ENCODE data around the gene TNNI2. TPM values are rescaled to one million over a fixed set of nuclear protein-coding genes. Genes with fewer than 3 reads are reported as not detected.

TNNI2 gene
- total and polyA plus RNA-seq, 2 donors (not counting 1 experiment from before 2014, with no cell fraction given): not detected

GRCh38 chr11:1869427-1870325 lies 30.9 kb downstream of the TNNI2 start:
- TF ChIP-seq CTCF (conservative IDR thresholded peaks at IDR 0.05 in 1 of 2, IDR thresholded peaks at IDR 0.05 in 1 of 2; ENCODE audit: low read depth in 1 of 2, low read length in 2 of 2) (peak in 1 of 2 donors; percentile 28), EZH2 (IDR thresholded peaks at IDR 0.05; ENCODE audit: low read length, missing control alignments) (peak; percentile 0)
- Histone ChIP-seq H3K9ac (ENCODE audit: insufficient read depth, low read length) (no peak overlapping the region), H3K79me2 (ENCODE audit: control insufficient read depth, insufficient read depth, low read length) (no peaks in the 10 kb centered on the region), H3K4me3 (replicated peaks in 1 of 4; ENCODE audit: control extremely low read depth in 1 of 4, insufficient read depth in 1 of 4, low read depth in 3 of 4, low read length in 4 of 4) (no peak overlapping the region), H3K4me1 (ENCODE audit: control insufficient read depth, extremely low read depth, insufficient read depth, low read length) (no peaks in the 10 kb centered on the region), H2AFZ (ENCODE audit: low read length) (no peak overlapping the region), H3K27ac (ENCODE audit: insufficient read depth, low read length) (no peak overlapping the region), H3K36me3 (ENCODE audit: control insufficient read depth, insufficient read depth, low read length) (no peaks in the 10 kb centered on the region), H3K4me2 (ENCODE audit: extremely low read depth, insufficient read depth, low read length) (no peak overlapping the region), H3K27me3 (ENCODE audit: control insufficient read depth, insufficient read depth, low read length) (peaks cover 15% of the 10 kb centered on the region), H4K20me1 (ENCODE audit: control insufficient read depth, extremely low read depth, insufficient read depth, low read length) (no peaks in the 10 kb centered on the region), H3K9me3 (ENCODE audit: control insufficient read depth, insufficient read depth, low read depth, low read length) (no peaks in the 10 kb centered on the region)
- no peak for DNase-seq (ENCODE audit: low read depth in 2 of 2)

GRCh38 chr11:1870326-1870696 lies 31.5 kb downstream of the TNNI2 start:
- Histone ChIP-seq H4K20me1 (ENCODE audit: control insufficient read depth, extremely low read depth, insufficient read depth, low read length) (no peaks in the 10 kb centered on the region), H3K27me3 (ENCODE audit: control insufficient read depth, insufficient read depth, low read length) (peaks cover 15% of the 10 kb centered on the region), H3K36me3 (ENCODE audit: control insufficient read depth, insufficient read depth, low read length) (no peaks in the 10 kb centered on the region), H3K9me3 (ENCODE audit: control insufficient read depth, insufficient read depth, low read depth, low read length) (no peaks in the 10 kb centered on the region), H3K4me1 (ENCODE audit: control insufficient read depth, extremely low read depth, insufficient read depth, low read length) (no peaks in the 10 kb centered on the region), H3K9ac (ENCODE audit: insufficient read depth, low read length) (no peak overlapping the region), H3K27ac (ENCODE audit: insufficient read depth, low read length) (no peak overlapping the region), H3K4me2 (ENCODE audit: extremely low read depth, insufficient read depth, low read length) (no peak overlapping the region), H2AFZ (ENCODE audit: low read length) (no peak overlapping the region), H3K79me2 (ENCODE audit: control insufficient read depth, insufficient read depth, low read length) (no peaks in the 10 kb centered on the region), H3K4me3 (replicated peaks in 1 of 4; ENCODE audit: control extremely low read depth in 1 of 4, insufficient read depth in 1 of 4, low read depth in 3 of 4, low read length in 4 of 4) (no peak overlapping the region)
- TF ChIP-seq EZH2 (IDR thresholded peaks at IDR 0.05; ENCODE audit: low read length, missing control alignments) (no peak), CTCF (conservative IDR thresholded peaks at IDR 0.05 in 1 of 2, IDR thresholded peaks at IDR 0.05 in 1 of 2; ENCODE audit: low read depth in 1 of 2, low read length in 2 of 2) (no peak)
- DNase-seq (ENCODE audit: low read depth in 2 of 2): no peak

GRCh38 chr11:1870721-1871466 lies 32.1 kb downstream of the TNNI2 start:
- no peak overlapping the region for H3K27ac ChIP-seq (ENCODE audit: insufficient read depth, low read length)
- no peak for TF ChIP-seq CTCF (conservative IDR thresholded peaks at IDR 0.05 in 1 of 2, IDR thresholded peaks at IDR 0.05 in 1 of 2; ENCODE audit: low read depth in 1 of 2, low read length in 2 of 2)
- no peak for TF ChIP-seq EZH2 (IDR thresholded peaks at IDR 0.05; ENCODE audit: low read length, missing control alignments)
- peaks cover 15% of the 10 kb centered on the region for H3K27me3 ChIP-seq (ENCODE audit: control insufficient read depth, insufficient read depth, low read length)
- peak in 1 of 2 donors; percentile 47 for DNase-seq (ENCODE audit: low read depth in 2 of 2)
- H4K20me1 ChIP-seq (ENCODE audit: control insufficient read depth, extremely low read depth, insufficient read depth, low read length): no peaks in the 10 kb centered on the region
- H3K4me2 ChIP-seq (ENCODE audit: extremely low read depth, insufficient read depth, low read length): no peak overlapping the region
- no peaks in the 10 kb centered on the region for H3K79me2 ChIP-seq (ENCODE audit: control insufficient read depth, insufficient read depth, low read length)
- H3K4me1 ChIP-seq (ENCODE audit: control insufficient read depth, extremely low read depth, insufficient read depth, low read length): no peaks in the 10 kb centered on the region
- peak overlapping the region in 1 of 4 experiments; percentile 46 for H3K4me3 ChIP-seq (replicated peaks in 1 of 4; ENCODE audit: control extremely low read depth in 1 of 4, insufficient read depth in 1 of 4, low read depth in 3 of 4, low read length in 4 of 4)
- H2AFZ ChIP-seq (ENCODE audit: low read length): no peak overlapping the region
- no peak overlapping the region for H3K9ac ChIP-seq (ENCODE audit: insufficient read depth, low read length)
- H3K9me3 ChIP-seq (ENCODE audit: control insufficient read depth, insufficient read depth, low read depth, low read length): no peaks in the 10 kb centered on the region
- H3K36me3 ChIP-seq (ENCODE audit: control insufficient read depth, insufficient read depth, low read length): no peaks in the 10 kb centered on the region
